H1 (cell line): Measurements from ENCODE around the gene USP3. TPM values are rescaled to one million over a fixed set of nuclear protein-coding genes. Genes with fewer than 3 reads are reported as not detected.

ENCODE experiments used
- BACH1 ChIP-seq: IDR thresholded peaks from 2 replicates; pipeline ENCODE4 v1.6.1; 2012; ENCODE audit warnings: low read length, improper control_type of control experiment
- FOSL1 ChIP-seq: IDR thresholded peaks from 2 replicates; pipeline ENCODE4 v1.6.1; 2011; ENCODE audit warnings: mild to moderate bottlenecking, low read depth, low read length, moderate library complexity; ENCODE audit not compliant: insufficient read depth
- PHF8 ChIP-seq: fragments of 200-600 bp; sonication (generic); conservative IDR thresholded peaks from 2 replicates; pipeline ENCODE4 v1.7.1; 2012; ENCODE audit warnings: low read depth, mild to moderate bottlenecking, inconsistent platforms, low read length, moderate library complexity
- RBBP5 ChIP-seq: IDR thresholded peaks from 2 replicates; pipeline ENCODE4 v1.7.1; 2012; ENCODE audit warnings: low read depth, mild to moderate bottlenecking, inconsistent platforms, low read length, moderate library complexity, borderline replicate concordance
- polyA plus RNA-seq, 7 experiments: library from polyadenylated mRNA; depleted of rRNA in 3 of 7; stranded (reverse) in 5 of 7; unstranded in 2 of 7; fragments of >200 nt in 5 of 7; fragments of 200-250 nt in 2 of 7; gene quantifications; 1 replicate in 5 of 7; 2 replicates in 1 of 7; 4 replicates in 1 of 7; pipeline versions ENCODE4 v1.2.1 to v1.2.3, GENCODE V29; 2011 to 2013; ENCODE audit warnings: missing spikeins in 2 of 7, mixed read lengths in 2 of 7
- total RNA-seq: library from RNA; stranded (reverse); fragmentation: NEBNext Ultra II Directional; extraction: Animal tissue kit (Norgen Biotek cat#: 25700); gene quantifications from 2 replicates; pipeline ENCODE4 v1.2.1, GENCODE V29; 2021
- TF ChIP-seq, protein P1 (sequence below): IDR thresholded peaks from 2 replicates; pipeline ENCODE4 v1.6.1; 2012; ENCODE audit warnings: inconsistent platforms

Gene USP3
- total and polyA plus RNA-seq, 2 of the 8 experiments (the other 6 are each of a cell fraction or from before 2014, with no cell fraction given): 15.5 to 16.2 TPM

DNA sequence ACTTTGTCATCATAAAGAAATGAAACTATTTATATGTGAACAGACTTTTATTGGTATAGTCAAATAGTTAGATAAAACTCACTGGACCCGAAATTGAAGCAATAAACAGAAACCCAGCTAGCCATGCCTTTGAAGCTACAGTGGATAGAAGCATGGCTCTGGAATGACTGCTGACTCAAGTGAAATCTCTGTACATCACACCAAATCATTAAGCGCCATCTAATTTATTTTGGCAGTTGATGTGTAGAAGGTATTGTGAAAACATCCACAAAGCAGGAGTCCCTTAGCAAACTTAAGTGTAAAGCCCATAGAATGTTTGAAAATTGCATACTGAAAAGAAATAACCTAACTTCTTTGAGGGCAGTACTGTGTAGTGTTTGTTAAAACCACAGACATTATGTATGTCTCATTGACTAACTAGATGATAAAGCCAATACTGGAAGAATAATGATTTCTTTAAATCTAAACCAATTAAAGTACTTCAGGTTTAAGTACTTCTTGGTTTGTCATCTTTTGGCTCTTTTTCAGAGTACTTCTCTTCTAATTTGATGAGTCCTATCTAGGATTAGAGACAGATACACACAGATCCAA, 50.0 kb downstream of the USP3 start (continued):
- TF ChIP-seq FOSL1 (no peak), PHF8 (no peak), RBBP5 (no peak), BACH1 (no peak)
- TF ChIP-seq, protein P1, sequence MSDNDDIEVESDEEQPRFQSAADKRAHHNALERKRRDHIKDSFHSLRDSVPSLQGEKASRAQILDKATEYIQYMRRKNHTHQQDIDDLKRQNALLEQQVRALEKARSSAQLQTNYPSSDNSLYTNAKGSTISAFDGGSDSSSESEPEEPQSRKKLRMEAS: no peak
